Liver (tissue), 3 donors: ENCODE data around the gene LSM3.

Experiments used
- CTCF ChIP-seq: fragments of 150-350 bp; IDR thresholded peaks from 2 replicates; pipeline ENCODE4 v1.5.1; 2017; ENCODE audit warnings: improper control_type of control experiment, low read depth, low read length; ENCODE audit not compliant: missing input control
- GABPA ChIP-seq, 2 donors: IDR thresholded peaks in 1 of 2; conservative IDR thresholded peaks in 1 of 2; 2 replicates each; pipeline ENCODE4 v1.6.1; 2016; ENCODE audit warnings: antibody characterized with exemption in 2 of 2, mild to moderate bottlenecking in 1 of 2, moderate library complexity in 1 of 2
- NR2F2 ChIP-seq: IDR thresholded peaks from 2 replicates; pipeline ENCODE4 v1.6.1; 2016; ENCODE audit warnings: antibody characterized with exemption
- RAD21 ChIP-seq, 2 donors: IDR thresholded peaks; 2 replicates each; pipeline ENCODE4 v1.6.1; 2016; ENCODE audit warnings: antibody characterized with exemption in 2 of 2, mild to moderate bottlenecking in 2 of 2
- RXRA ChIP-seq, 2 donors: IDR thresholded peaks; 2 replicates each; pipeline ENCODE4 v1.6.1; 2017 to 2018; ENCODE audit warnings: antibody characterized with exemption in 2 of 2, mild to moderate bottlenecking in 1 of 2
- SP1 ChIP-seq: IDR thresholded peaks from 2 replicates; pipeline ENCODE4 v1.6.1; 2018; ENCODE audit warnings: antibody characterized with exemption, mild to moderate bottlenecking
- YY1 ChIP-seq: IDR thresholded peaks from 2 replicates; pipeline ENCODE4 v1.6.1; 2016; ENCODE audit warnings: antibody characterized with exemption, mild to moderate bottlenecking
- TF ChIP-seq, protein P1 (sequence below): IDR thresholded peaks from 2 replicates; pipeline ENCODE4 v1.6.1; 2016; ENCODE audit warnings: antibody characterized with exemption, mild to moderate bottlenecking
- donor health status: healthy.
- donor health status: healthy.

- TF ChIP-seq SP1, result no peak
- TF ChIP-seq CTCF, result no peak
- no peak for TF ChIP-seq YY1
- TF ChIP-seq, protein P1, sequence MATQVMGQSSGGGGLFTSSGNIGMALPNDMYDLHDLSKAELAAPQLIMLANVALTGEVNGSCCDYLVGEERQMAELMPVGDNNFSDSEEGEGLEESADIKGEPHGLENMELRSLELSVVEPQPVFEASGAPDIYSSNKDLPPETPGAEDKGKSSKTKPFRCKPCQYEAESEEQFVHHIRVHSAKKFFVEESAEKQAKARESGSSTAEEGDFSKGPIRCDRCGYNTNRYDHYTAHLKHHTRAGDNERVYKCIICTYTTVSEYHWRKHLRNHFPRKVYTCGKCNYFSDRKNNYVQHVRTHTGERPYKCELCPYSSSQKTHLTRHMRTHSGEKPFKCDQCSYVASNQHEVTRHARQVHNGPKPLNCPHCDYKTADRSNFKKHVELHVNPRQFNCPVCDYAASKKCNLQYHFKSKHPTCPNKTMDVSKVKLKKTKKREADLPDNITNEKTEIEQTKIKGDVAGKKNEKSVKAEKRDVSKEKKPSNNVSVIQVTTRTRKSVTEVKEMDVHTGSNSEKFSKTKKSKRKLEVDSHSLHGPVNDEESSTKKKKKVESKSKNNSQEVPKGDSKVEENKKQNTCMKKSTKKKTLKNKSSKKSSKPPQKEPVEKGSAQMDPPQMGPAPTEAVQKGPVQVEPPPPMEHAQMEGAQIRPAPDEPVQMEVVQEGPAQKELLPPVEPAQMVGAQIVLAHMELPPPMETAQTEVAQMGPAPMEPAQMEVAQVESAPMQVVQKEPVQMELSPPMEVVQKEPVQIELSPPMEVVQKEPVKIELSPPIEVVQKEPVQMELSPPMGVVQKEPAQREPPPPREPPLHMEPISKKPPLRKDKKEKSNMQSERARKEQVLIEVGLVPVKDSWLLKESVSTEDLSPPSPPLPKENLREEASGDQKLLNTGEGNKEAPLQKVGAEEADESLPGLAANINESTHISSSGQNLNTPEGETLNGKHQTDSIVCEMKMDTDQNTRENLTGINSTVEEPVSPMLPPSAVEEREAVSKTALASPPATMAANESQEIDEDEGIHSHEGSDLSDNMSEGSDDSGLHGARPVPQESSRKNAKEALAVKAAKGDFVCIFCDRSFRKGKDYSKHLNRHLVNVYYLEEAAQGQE, result no peak
- TF ChIP-seq RXRA (IDR thresholded peaks at IDR 0.05), result no peak
- no peak for TF ChIP-seq GABPA (IDR thresholded peaks at IDR 0.05 in 1 of 2, conservative IDR thresholded peaks at IDR 0.05 in 1 of 2)
- TF ChIP-seq NR2F2, result no peak
- TF ChIP-seq RAD21 (IDR thresholded peaks at IDR 0.05), result no peak
Observed at GRCh38 chr3:14153663-14154062, 25.0 kb upstream of the LSM3 start.
